Esophagus muscularis mucosa (tissue), 4 donors: Measurements from ENCODE around the gene CXXC4. TPM values are rescaled to one million over a fixed set of nuclear protein-coding genes. Genes with fewer than 3 reads are reported as not detected.
A peak's percentile ranks its signal among the peaks of the same experiment; 100 is the strongest.

Source experiments
- DNase-seq: peaks from one replicate; pipeline ENCODE4 v3.0.0-alpha.2; 2017; ENCODE audit errors: extremely low spot score
- H3K27ac ChIP-seq, 4 donors: fragments of 200-600 bp; sonication (generic); replicated peaks in 1 of 4; 1 replicate in 3 of 4; 2 replicates in 1 of 4; pipeline ENCODE4 v1.5.1; 2016 to 2019; ENCODE audit warnings: mild to moderate bottlenecking in 1 of 4
- H3K27me3 ChIP-seq, 4 donors: fragments of 200-600 bp; sonication (generic); one replicate each; pipeline versions ENCODE4 v1.5.1 to v1.6.0; 2016 to 2019
- H3K36me3 ChIP-seq, 4 donors: fragments of 200-600 bp; sonication (generic); one replicate each; pipeline ENCODE4 v1.5.1; 2016 to 2019
- H3K4me1 ChIP-seq, 4 donors: fragments of 200-600 bp; sonication (generic); one replicate each; pipeline ENCODE4 v1.5.1; 2016 to 2019
- H3K4me3 ChIP-seq, 4 donors: fragments of 200-600 bp; sonication (generic); 1 replicate in 2 of 4; 2 replicates in 2 of 4; pipeline ENCODE4 v1.5.1; 2016 to 2019; ENCODE audit warnings: mild to moderate bottlenecking in 4 of 4, moderate library complexity in 1 of 4
- H3K9me3 ChIP-seq, 4 donors: fragments of 200-600 bp; sonication (generic); 1 replicate in 3 of 4; 2 replicates in 1 of 4; pipeline ENCODE4 v1.5.1; 2016 to 2019
- EP300 ChIP-seq: sonication (generic); formaldehyde crosslinking; IDR thresholded peaks from one replicate; pipeline ENCODE4 v1.6.1; 2017; ENCODE audit warnings: antibody characterized with exemption
- POLR2A ChIP-seq: fragments of 450-650 bp; IDR thresholded peaks from one replicate; pipeline ENCODE4 v1.6.1; 2017; ENCODE audit warnings: antibody characterized with exemption, moderate library complexity, mild to moderate bottlenecking, low read depth
- POLR2AphosphoS5 ChIP-seq, 2 donors: sonication (generic); formaldehyde crosslinking; IDR thresholded peaks; one replicate each; pipeline ENCODE4 v1.6.1; 2017; ENCODE audit warnings: antibody characterized with exemption in 2 of 2
- WGBS: methylation state at CpG from one replicate; pipeline ENCODE4 v1.1.5; 2018; 5-methylcytosine and 5-hydroxymethylcytosine counted together
- intact Hi-C: fragments of 100-400 bp; cut with DNase I; formaldehyde crosslinking; loops from one replicate; pipeline ENCODE4 v1.15.1; 2023
- total RNA-seq, 4 donors: library from RNA; depleted of rRNA; stranded (reverse); fragments of >200 nt; gene quantifications; one replicate each; pipeline versions ENCODE4 v1.1.0 to v1.2.1, GENCODE V29; 2016
- TF ChIP-seq, protein P1 (sequence below), 3 experiments: fragments of 200-600 bp in 2 of 3; fragments of 450-650 bp in 1 of 3; sonication (generic) in 2 of 3; IDR thresholded peaks; one replicate each; pipeline ENCODE4 v1.5.1; 2017 to 2019; ENCODE audit warnings: antibody characterized with exemption in 3 of 3, mild to moderate bottlenecking in 2 of 3, moderate library complexity in 1 of 3

The CXXC4 gene
- total RNA-seq, 4 donors from 2014 or later, result 1.7 to 3.3 (median 2.9) TPM

DNA sequence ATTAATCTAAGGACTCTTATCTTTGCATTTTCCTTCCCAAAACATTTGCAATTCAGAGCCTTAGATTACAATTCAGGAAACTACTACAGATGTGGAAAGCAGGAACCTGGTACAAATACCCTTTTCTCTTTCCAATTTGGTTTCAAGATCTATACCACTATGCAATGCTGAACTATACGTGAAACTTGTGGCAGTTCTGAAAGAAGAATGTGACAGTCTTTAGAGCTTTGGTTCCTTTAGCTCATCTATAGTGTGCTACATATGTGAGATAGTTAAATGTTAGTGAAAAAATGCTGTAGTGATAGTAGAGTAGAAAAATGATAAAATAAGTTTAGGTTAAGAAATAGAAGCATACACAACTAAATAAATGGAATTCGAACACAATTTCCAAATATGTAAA lies 50.0 kb downstream of the CXXC4 start:
- H3K9me3 ChIP-seq, result no peaks in the 10 kb centered on the region
- H3K27ac ChIP-seq, result no peak overlapping the region
- H3K27me3 ChIP-seq, result no peaks in the 10 kb centered on the region
- no peak overlapping the region for H3K4me3 ChIP-seq
- intact Hi-C loops, result no loop called here
- WGBS, result 92% methylated on average over 2 of the region's 2 CpGs
- no peaks in the 10 kb centered on the region for H3K4me1 ChIP-seq
- H3K36me3 ChIP-seq, result no peaks in the 10 kb centered on the region
- no peak for DNase-seq
- TF ChIP-seq EP300 (no peak), POLR2A (no peak), POLR2AphosphoS5 (IDR thresholded peaks at IDR 0.05) (no peak)
- TF ChIP-seq, protein P1, sequence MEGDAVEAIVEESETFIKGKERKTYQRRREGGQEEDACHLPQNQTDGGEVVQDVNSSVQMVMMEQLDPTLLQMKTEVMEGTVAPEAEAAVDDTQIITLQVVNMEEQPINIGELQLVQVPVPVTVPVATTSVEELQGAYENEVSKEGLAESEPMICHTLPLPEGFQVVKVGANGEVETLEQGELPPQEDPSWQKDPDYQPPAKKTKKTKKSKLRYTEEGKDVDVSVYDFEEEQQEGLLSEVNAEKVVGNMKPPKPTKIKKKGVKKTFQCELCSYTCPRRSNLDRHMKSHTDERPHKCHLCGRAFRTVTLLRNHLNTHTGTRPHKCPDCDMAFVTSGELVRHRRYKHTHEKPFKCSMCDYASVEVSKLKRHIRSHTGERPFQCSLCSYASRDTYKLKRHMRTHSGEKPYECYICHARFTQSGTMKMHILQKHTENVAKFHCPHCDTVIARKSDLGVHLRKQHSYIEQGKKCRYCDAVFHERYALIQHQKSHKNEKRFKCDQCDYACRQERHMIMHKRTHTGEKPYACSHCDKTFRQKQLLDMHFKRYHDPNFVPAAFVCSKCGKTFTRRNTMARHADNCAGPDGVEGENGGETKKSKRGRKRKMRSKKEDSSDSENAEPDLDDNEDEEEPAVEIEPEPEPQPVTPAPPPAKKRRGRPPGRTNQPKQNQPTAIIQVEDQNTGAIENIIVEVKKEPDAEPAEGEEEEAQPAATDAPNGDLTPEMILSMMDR (IDR thresholded peaks at IDR 0.05), result no peak

DNA sequence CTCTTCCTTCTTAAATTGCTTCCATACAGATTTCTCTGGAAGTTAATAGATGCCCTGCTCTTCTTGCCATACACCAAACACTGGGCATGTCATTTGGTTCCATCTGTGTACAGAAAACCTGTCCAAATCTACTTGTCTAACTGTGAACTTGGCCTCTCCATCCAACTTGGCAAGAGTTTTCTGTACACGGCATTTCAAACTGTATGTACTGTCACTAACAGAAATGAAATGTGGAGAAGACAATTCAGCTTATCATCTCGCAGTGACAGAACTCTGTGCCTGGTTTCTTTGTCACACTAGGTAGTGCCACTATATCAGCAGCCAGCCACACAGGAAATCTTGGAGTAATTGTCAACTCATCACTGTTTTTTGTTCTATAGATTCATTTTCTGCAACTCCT lies 58.2 kb downstream of the CXXC4 start:
- no peak for DNase-seq
- Histone ChIP-seq H3K4me3 (no peak overlapping the region), H3K9me3 (no peaks in the 10 kb centered on the region), H3K36me3 (no peaks in the 10 kb centered on the region), H3K4me1 (no peaks in the 10 kb centered on the region), H3K27ac (no peak overlapping the region), H3K27me3 (no peaks in the 10 kb centered on the region)
- no peak for TF ChIP-seq POLR2A
- no peak for TF ChIP-seq POLR2AphosphoS5 (IDR thresholded peaks at IDR 0.05)
- TF ChIP-seq EP300, result no peak
- TF ChIP-seq, protein P1 (IDR thresholded peaks at IDR 0.05), result no peak
- intact Hi-C loops, result no loop called here
- WGBS, result 82% methylated on average over 2 of the region's 2 CpGs

DNA sequence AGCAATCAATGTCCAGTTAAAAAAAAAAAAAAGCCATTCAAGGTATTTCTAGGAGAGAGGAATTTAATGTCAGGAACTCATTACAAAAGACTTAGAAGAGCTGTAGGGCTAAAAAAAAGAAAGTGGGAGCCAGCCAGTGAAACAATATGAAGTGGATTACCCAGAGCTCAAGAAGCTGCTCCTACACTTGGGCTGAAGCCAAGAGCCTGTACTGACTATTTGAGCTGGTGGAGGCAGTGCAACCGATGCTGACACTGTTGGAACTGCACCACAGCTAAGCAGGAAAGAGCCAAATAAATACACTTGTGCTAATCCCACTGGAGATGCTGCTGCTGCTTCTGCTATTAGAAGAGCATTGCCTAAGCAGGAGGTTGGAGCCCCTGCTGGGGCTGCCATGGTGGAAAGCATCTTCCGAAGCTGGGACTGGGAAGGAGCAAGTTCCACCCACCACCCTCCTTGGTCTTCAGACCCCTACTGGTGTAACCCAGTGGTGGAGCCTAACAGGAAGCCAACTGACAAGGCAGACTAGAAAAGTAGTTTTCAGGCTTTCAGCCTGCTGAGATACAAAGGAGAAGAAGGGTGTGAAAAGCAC lies 65.4 kb downstream of the CXXC4 start:
- no peaks in the 10 kb centered on the region for H3K36me3 ChIP-seq
- no peak overlapping the region for H3K27ac ChIP-seq
- H3K4me3 ChIP-seq, result no peak overlapping the region
- no peaks in the 10 kb centered on the region for H3K9me3 ChIP-seq
- no peak for TF ChIP-seq POLR2AphosphoS5 (IDR thresholded peaks at IDR 0.05)
- TF ChIP-seq EP300, result no peak
- TF ChIP-seq, protein P1 (IDR thresholded peaks at IDR 0.05), result no peak
- TF ChIP-seq POLR2A, result no peak
- no peak for DNase-seq
- intact Hi-C loops, result no loop called here
- peaks cover 0 to 12% (median 6%) of the 10 kb centered on the region in 4 donors for H3K4me1 ChIP-seq
- 53% methylated on average over 2 of the region's 2 CpGs for WGBS
- no peaks in the 10 kb centered on the region for H3K27me3 ChIP-seq

DNA sequence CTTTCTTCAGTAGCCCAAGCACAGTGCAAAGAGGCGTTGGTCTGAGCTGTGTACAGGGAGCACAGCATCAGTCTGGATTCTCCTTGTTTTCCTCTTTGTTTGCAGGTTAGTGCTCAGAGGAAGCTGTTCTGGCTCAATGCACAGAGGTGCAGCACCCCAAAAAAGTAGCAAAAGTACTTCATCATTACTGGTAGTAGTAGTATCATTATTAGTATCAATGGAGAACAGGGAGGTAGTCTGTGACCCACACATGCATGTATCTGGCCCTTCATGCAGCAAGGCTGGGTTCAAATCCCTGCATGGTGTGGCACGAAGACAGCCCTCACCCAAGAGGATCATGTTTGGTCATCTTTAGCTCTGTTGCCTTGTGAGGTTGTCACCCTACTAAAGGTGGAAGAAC lies 68.7 kb downstream of the CXXC4 start:
- intact Hi-C loops, result no loop called here
- DNase-seq, result no peak
- 89% methylated on average over 2 of the region's 2 CpGs for WGBS
- Histone ChIP-seq H3K36me3 (no peaks in the 10 kb centered on the region), H3K4me3 (no peak overlapping the region), H3K27ac (no peak overlapping the region), H3K9me3 (no peaks in the 10 kb centered on the region), H3K27me3 (no peaks in the 10 kb centered on the region), H3K4me1 (peaks cover 0 to 14% (median 10%) of the 10 kb centered on the region in 4 donors)
- TF ChIP-seq, protein P1 (IDR thresholded peaks at IDR 0.05), result no peak
- TF ChIP-seq POLR2A (no peak), POLR2AphosphoS5 (IDR thresholded peaks at IDR 0.05) (no peak), EP300 (no peak)

DNA sequence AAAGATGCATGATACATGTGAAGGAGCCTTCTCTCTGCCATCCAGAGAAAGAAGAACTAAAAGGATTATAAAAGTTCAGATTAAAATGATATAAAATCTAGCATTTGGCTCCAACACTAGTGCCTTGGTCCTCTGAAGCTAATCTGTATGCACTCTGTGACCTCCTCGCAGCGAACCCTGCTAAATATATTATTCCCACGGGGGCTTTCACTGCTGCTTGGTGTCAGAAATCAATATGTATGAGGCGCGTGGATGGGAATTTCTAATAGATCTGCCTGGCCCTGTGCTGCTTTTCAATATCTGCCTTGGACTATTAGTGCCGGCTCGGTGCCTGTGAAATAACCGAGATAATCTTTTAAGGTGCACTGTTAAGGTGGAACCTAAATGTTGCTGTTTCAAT lies 69.7 kb downstream of the CXXC4 start:
- DNase-seq, result no peak
- H3K36me3 ChIP-seq, result no peaks in the 10 kb centered on the region
- TF ChIP-seq, protein P1 (IDR thresholded peaks at IDR 0.05), result no peak
- TF ChIP-seq POLR2A, result no peak
- no peak for TF ChIP-seq POLR2AphosphoS5 (IDR thresholded peaks at IDR 0.05)
- TF ChIP-seq EP300, result no peak
- no peak overlapping the region for H3K27ac ChIP-seq
- peaks cover 0 to 18% (median 11%) of the 10 kb centered on the region in 4 donors for H3K4me1 ChIP-seq
- H3K9me3 ChIP-seq, result no peaks in the 10 kb centered on the region
- intact Hi-C loops, result no loop called here
- 13% methylated on average over 8 of the region's 8 CpGs for WGBS
- H3K4me3 ChIP-seq, result peak overlapping the region; percentile 40 to 54 (median 46)
- H3K27me3 ChIP-seq, result no peaks in the 10 kb centered on the region
